ENCODE measurements around the gene FOXA3.

The FOXA3 gene

GRCh38 chr19:45822716-45823115 lies 41.4 kb upstream of the FOXA3 start:
- Histone ChIP-seq H3K9me3 (ENCODE audit: control insufficient read depth, insufficient read depth, low read depth, low read length) (no peaks in the 10 kb centered on the region), H3K4me1 (ENCODE audit: control insufficient read depth, insufficient read depth, low read length) (no peaks in the 10 kb centered on the region), H3K36me3 (ENCODE audit: control insufficient read depth in 2 of 2, insufficient read depth in 1 of 2, low read length in 2 of 2) (peaks cover 3 to 76% of the 10 kb centered on the region in 2 experiments; a peak in 2 of 3 replicates), H3K4me3 (ENCODE audit: low read depth, low read length) (no peak overlapping the region), H3K27ac (ENCODE audit: extremely low read depth, low read depth, low read length) (no peak overlapping the region)
- POLR2A ChIA-PET: interaction anchor here (1.2 kb wide), 1 partner anchor 9 kb away, joined by 3 read pairs; no protein-coding TSS in a partner anchor
- CTCF ChIA-PET: no interaction called here
- TF ChIP-seq ZNF707 (tag by site-specific recombination; IDR thresholded peaks at IDR 0.05) (no peak), ZBTB17 (tag by site-specific recombination; IDR thresholded peaks at IDR 0.05) (no peak), GFI1B (tag by site-specific recombination; IDR thresholded peaks at IDR 0.05) (no peak), GLIS2 (tag by site-specific recombination; IDR thresholded peaks at IDR 0.05) (0 out of 2 replicates have a peak, but pooled peaks have one; percentile 22)

- Histone ChIP-seq H3K4me1 (ENCODE audit: control insufficient read depth, insufficient read depth, low read length) (no peaks in the 10 kb centered on the region), H3K27ac (ENCODE audit: extremely low read depth, low read depth, low read length) (no peak overlapping the region), H3K36me3 (ENCODE audit: control insufficient read depth in 2 of 2, insufficient read depth in 1 of 2, low read length in 2 of 2) (peaks cover 3 to 81% of the 10 kb centered on the region in 2 experiments; a peak in 2 of 3 replicates), H3K4me3 (ENCODE audit: low read depth, low read length) (no peak overlapping the region), H3K9me3 (ENCODE audit: control insufficient read depth, insufficient read depth, low read depth, low read length) (no peaks in the 10 kb centered on the region)
- POLR2A ChIA-PET: interaction anchor here (1.2 kb wide), 1 partner anchor 9 kb away, joined by 3 read pairs; no protein-coding TSS in a partner anchor
- TF ChIP-seq ZNF626 (tag by site-specific recombination; IDR thresholded peaks at IDR 0.05) (no peak), OVOL3 (tag by site-specific recombination; IDR thresholded peaks at IDR 0.05) (no peak), ZNF266 (tag by site-specific recombination; IDR thresholded peaks at IDR 0.05; ENCODE audit: low read depth) (no peak), SP2 (tag by site-specific recombination; IDR thresholded peaks at IDR 0.05) (no peak), ZNF843 (tag by site-specific recombination; IDR thresholded peaks at IDR 0.05) (no peak), ZSCAN30 (tag by site-specific recombination; IDR thresholded peaks at IDR 0.05) (no peak), ZNF146 (tag by site-specific recombination; IDR thresholded peaks at IDR 0.05) (no peak), ZNF549 (tag by site-specific recombination; IDR thresholded peaks at IDR 0.05) (no peak), ZNF202 (tag by site-specific recombination; IDR thresholded peaks at IDR 0.05; ENCODE audit: borderline replicate concordance) (no peak)
- CTCF ChIA-PET: interaction anchor here (1.0 to 1.3 kb wide), 2 partner anchors 40 to 41 kb away, joined by 3 read pairs; no protein-coding TSS in a partner anchor
These were observed 40.9 kb upstream of the FOXA3 start for GRCh38 chr19:45823182-45823581.

GRCh38 chr19:45824041-45824471 lies 40.1 kb upstream of the FOXA3 start:
- Histone ChIP-seq H3K27ac (ENCODE audit: extremely low read depth, low read depth, low read length) (no peak overlapping the region), H3K36me3 (ENCODE audit: control insufficient read depth in 2 of 2, insufficient read depth in 1 of 2, low read length in 2 of 2) (peaks cover 3 to 89% of the 10 kb centered on the region in 2 experiments; a peak in 2 of 3 replicates), H3K9me3 (ENCODE audit: control insufficient read depth, insufficient read depth, low read depth, low read length) (no peaks in the 10 kb centered on the region), H3K4me3 (ENCODE audit: low read depth, low read length) (no peak overlapping the region), H3K4me1 (ENCODE audit: control insufficient read depth, insufficient read depth, low read length) (no peaks in the 10 kb centered on the region)
- no peak for TF ChIP-seq HOXC10 (CRISPR knock-in tag; IDR thresholded peaks at IDR 0.05)
- no peak for TF ChIP-seq ZNF311 (tag by site-specific recombination; IDR thresholded peaks at IDR 0.05; ENCODE audit: borderline replicate concordance)
- TF ChIP-seq ZNF26 (tag by site-specific recombination; IDR thresholded peaks at IDR 0.05): no peak
- no peak for TF ChIP-seq ZNF514 (tag by site-specific recombination; IDR thresholded peaks at IDR 0.05)
- TF ChIP-seq ZBTB11 (tag by site-specific recombination; conservative IDR thresholded peaks at IDR 0.05; ENCODE audit: low read depth): no peak
- TF ChIP-seq SCRT1 (tag by site-specific recombination; IDR thresholded peaks at IDR 0.05; ENCODE audit: borderline replicate concordance): no peak
- no peak for TF ChIP-seq ZNF266 (tag by site-specific recombination; IDR thresholded peaks at IDR 0.05; ENCODE audit: low read depth)
- no peak for TF ChIP-seq KLF16 (tag by site-specific recombination; IDR thresholded peaks at IDR 0.05)
- ChIA-PET POLR2A (interaction anchor here (1.6 to 2.1 kb wide), 2 partner anchors 39 to 54 kb away, joined by 6 to 7 read pairs; partner anchors contain the start of genes SIX5 and SYMPK), CTCF (interaction anchor here (0.7 to 1.3 kb wide), 4 partner anchors 39 to 226 kb away, joined by 3 to 5 read pairs (median 4); no protein-coding TSS in a partner anchor)

Data from HEK293 (cell line).